Calu3 (cell line): ENCODE measurements around the gene RSPH1. TPM values are rescaled to one million over a fixed set of nuclear protein-coding genes. Genes with fewer than 3 reads are reported as not detected.

Experiments
- BruUV-seq: library from RNA; stranded (reverse); fragments of 400-500 nt; replicated peaks from 2 replicates; lab custom pipeline; 2021; lab: Mats Ljungman, UMichigan
- CTCF ChIA-PET: fragments of 300-600 bp; sonication (Branson Sonifier 250); formaldehyde crosslinking; loops from one replicate; lab custom pipeline; 2022; ENCODE audit warnings: antibody characterized with exemption; lab: Charles Lee
- DNase-seq: peaks from one replicate; pipeline ENCODE4 v3.0.0; 2022
- H3K27ac Mint-ChIP-seq: one replicate; pipeline ENCODE4 v1.8.0; 2022; ENCODE audit warnings: mixed read lengths; ENCODE audit not compliant: unreplicated experiment
- H3K27me3 Mint-ChIP-seq: one replicate; pipeline ENCODE4 v1.8.0; 2022; ENCODE audit warnings: mixed read lengths; ENCODE audit not compliant: unreplicated experiment
- H3K36me3 Mint-ChIP-seq: one replicate; pipeline ENCODE4 v1.8.0; 2022; ENCODE audit warnings: mild to moderate bottlenecking, moderate library complexity, mixed read lengths; ENCODE audit not compliant: insufficient read depth, unreplicated experiment
- H3K4me1 Mint-ChIP-seq: one replicate; pipeline ENCODE4 v1.8.0; 2022; ENCODE audit warnings: mild to moderate bottlenecking, low read depth, mixed read lengths; ENCODE audit not compliant: unreplicated experiment
- H3K4me3 Mint-ChIP-seq: one replicate; pipeline ENCODE4 v1.8.0; 2022; ENCODE audit warnings: mild to moderate bottlenecking, low read depth, moderate library complexity, mixed read lengths; ENCODE audit not compliant: unreplicated experiment
- H3K9me3 Mint-ChIP-seq: one replicate; pipeline ENCODE4 v1.8.0; 2022; ENCODE audit warnings: low read depth, mixed read lengths; ENCODE audit not compliant: unreplicated experiment
- intact Hi-C: fragments of 100-400 bp; cut with micrococcal nuclease; formaldehyde crosslinking; loops from one replicate; pipeline ENCODE4 v1.10.0; 2022; ENCODE audit not compliant: unreplicated experiment
- total RNA-seq: library from RNA; stranded (reverse); gene quantifications from 2 replicates; pipeline ENCODE4 v1.2.3, GENCODE V29; 2022
- TF ChIP-seq, protein P1 (sequence below): fragments of 200-600 bp; IDR thresholded peaks from one replicate; pipeline ENCODE4 v1.8.0; 2022; ENCODE audit warnings: antibody characterized with exemption; ENCODE audit not compliant: unreplicated experiment

Gene RSPH1
- total RNA-seq, 1 experiment from 2014 or later = 2.2 TPM

DNA sequence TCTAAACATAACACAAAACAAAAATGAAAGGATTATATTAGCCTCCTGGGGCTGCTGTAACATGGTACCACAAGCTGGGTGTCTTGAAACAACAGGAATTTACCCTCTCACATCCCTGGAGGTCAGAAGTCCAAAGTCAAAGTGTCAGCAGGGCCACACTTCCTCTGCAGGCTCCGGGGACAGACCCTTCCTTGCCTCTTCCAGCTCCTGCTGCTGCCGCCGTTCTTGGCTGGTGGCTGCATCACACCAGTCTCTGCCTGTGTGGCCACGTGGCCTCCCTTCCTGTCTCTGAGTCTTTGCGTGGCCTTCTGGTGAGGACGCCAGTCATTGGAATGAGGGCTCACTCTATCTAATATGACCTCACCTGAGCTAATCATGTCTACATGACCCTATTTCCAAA lies 25.8 kb upstream of the RSPH1 start:
- H3K4me3 Mint-ChIP-seq = no peak overlapping the region
- intact Hi-C loops = no loop called here
- CTCF ChIA-PET = no interaction called here

DNA sequence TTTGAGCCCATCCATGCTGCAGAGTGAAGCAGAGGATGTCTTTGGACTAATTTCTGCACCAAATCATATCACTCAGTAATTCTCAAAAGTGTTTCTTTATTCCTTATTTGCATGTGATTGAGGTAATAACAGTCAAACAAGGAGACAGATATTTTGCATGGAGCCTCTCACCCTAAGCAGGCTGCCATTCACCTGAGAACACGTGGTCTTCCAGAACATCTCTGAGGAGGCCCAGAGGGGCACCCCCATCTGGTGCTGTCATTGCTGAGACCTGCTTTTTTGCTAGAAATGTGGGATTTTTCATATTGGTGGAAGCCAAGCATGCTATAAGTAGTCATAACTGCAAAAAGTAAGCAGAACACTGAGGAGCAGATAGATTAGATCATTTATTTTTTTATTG lies 25.4 kb upstream of the RSPH1 start:
- Mint-ChIP-seq H3K4me3 (no peak overlapping the region), H3K27me3 (no peaks in the 10 kb centered on the region), H3K4me1 (peaks cover 60% of the 10 kb centered on the region), H3K27ac (no peak overlapping the region), H3K9me3 (no peaks in the 10 kb centered on the region), H3K36me3 (peaks cover 35% of the 10 kb centered on the region)
- no peak for DNase-seq
- CTCF ChIA-PET = no interaction called here
- intact Hi-C loops = no loop called here
- TF ChIP-seq, protein P1, sequence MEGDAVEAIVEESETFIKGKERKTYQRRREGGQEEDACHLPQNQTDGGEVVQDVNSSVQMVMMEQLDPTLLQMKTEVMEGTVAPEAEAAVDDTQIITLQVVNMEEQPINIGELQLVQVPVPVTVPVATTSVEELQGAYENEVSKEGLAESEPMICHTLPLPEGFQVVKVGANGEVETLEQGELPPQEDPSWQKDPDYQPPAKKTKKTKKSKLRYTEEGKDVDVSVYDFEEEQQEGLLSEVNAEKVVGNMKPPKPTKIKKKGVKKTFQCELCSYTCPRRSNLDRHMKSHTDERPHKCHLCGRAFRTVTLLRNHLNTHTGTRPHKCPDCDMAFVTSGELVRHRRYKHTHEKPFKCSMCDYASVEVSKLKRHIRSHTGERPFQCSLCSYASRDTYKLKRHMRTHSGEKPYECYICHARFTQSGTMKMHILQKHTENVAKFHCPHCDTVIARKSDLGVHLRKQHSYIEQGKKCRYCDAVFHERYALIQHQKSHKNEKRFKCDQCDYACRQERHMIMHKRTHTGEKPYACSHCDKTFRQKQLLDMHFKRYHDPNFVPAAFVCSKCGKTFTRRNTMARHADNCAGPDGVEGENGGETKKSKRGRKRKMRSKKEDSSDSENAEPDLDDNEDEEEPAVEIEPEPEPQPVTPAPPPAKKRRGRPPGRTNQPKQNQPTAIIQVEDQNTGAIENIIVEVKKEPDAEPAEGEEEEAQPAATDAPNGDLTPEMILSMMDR = no peak
- BruUV-seq = no TSS peak

More for the DNA sequence above, 25.8 kb upstream of the RSPH1 start:
- TF ChIP-seq, protein P1 = no peak
- no peak for DNase-seq
- Mint-ChIP-seq H3K27ac (no peak overlapping the region), H3K27me3 (no peaks in the 10 kb centered on the region), H3K9me3 (no peaks in the 10 kb centered on the region), H3K4me1 (peaks cover 60% of the 10 kb centered on the region), H3K36me3 (peaks cover 34% of the 10 kb centered on the region)
- BruUV-seq = no TSS peak

DNA sequence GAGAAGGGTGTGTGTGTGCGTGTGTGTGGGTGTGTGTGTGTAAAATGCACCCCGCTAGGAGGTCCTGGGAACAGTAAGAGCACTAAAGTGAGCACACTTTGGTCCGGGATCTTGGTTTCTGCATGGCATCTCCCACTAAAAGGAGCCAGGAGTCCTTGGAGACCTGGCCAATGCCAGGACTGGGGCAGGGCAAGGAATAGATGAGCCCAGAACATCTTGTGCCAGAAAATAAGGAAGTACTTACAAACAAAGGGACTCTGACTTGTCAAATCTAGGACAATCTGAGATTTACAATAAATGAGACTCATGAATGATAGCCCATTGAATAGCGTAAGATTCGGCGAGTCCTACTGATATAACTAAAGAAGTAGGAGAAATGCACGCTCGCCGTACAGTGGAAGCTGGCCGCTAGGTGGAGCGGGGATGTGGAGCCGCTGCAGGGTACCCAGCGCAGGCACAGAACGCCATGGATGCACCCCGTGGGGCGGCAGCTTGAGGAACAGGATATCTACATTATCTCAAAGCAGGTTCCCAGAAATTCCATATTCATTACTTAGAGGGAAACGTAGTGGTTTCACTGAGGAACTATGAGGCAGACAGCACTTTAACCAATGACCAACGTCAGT lies 24.7 kb upstream of the RSPH1 start:
- CTCF ChIA-PET = no interaction called here
- H3K36me3 Mint-ChIP-seq = peaks cover 39% of the 10 kb centered on the region
- no TSS peak for BruUV-seq
- no peaks in the 10 kb centered on the region for H3K9me3 Mint-ChIP-seq
- intact Hi-C loops = no loop called here
- no peaks in the 10 kb centered on the region for H3K27me3 Mint-ChIP-seq
- no peak for DNase-seq
- H3K27ac Mint-ChIP-seq = no peak overlapping the region
- TF ChIP-seq, protein P1 = no peak
- no peak overlapping the region for H3K4me3 Mint-ChIP-seq
- peaks cover 54% of the 10 kb centered on the region for H3K4me1 Mint-ChIP-seq

DNA sequence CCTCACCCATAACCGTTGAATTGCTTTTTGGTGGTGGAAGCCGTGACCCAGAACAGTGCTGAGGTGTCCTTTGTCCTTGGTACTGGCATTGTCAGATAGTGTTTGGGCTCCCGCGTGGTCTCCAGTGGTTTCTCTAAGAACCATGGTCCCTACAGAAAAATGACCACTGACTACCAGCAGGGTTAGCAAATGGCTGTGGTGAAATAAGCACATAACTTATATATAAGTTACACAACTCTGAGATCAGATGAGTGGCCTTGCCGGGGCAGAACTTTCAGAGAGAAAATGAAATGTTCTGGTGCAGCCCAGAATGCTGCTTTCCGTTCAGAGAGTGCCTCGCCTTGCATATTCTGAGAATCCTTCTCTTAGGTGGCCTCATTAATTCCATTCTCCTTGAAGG lies 22.6 kb upstream of the RSPH1 start:
- Mint-ChIP-seq H3K27ac (no peak overlapping the region), H3K27me3 (no peaks in the 10 kb centered on the region), H3K4me1 (peaks cover 34% of the 10 kb centered on the region), H3K4me3 (no peak overlapping the region), H3K9me3 (no peaks in the 10 kb centered on the region), H3K36me3 (peaks cover 34% of the 10 kb centered on the region)
- intact Hi-C loops = loop anchor here (5.0 kb wide), 1 partner anchor 51 kb away; no protein-coding TSS in a partner anchor
- TF ChIP-seq, protein P1 = no peak
- CTCF ChIA-PET = interaction anchor here (0.7 to 0.8 kb wide), 2 partner anchors 18 to 57 kb away, joined by 3 to 4 read pairs; no protein-coding TSS in a partner anchor
- DNase-seq = no peak
- no TSS peak for BruUV-seq
